ENCODE results near the gene CCL28. TPM values are rescaled to one million over a fixed set of nuclear protein-coding genes. Genes with fewer than 3 reads are reported as not detected.

Gene CCL28
- total and polyA plus RNA-seq, 2 donors (not counting 3 experiments of a cell fraction or from before 2014, with no cell fraction given): 1.2 to 1.8 TPM

DNA sequence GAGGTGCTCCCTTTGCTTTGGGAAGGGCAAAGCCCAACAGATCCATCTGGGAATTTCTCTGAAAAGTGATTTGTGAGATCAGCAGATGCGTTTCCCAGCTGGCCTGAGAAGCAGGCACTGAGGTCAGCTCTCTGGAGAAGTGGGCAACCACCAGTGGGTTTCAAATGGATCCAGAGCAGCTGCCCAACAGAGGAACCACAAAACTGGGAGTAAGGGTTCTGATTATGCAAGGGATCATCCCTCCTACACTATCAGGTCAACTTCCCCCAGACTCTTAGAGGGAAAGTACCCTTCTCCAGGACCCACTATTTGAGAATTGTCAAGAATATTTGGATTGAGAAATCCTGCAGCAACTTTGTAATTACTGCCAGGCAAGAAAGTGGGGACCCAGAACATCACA, 21.7 kb downstream of the CCL28 start:
- intact Hi-C loops (cut with micrococcal nuclease) (no loop called here), dilution Hi-C loops (cut with MboI; ENCODE audit: extremely low pct_ligation_motif_present, low sequenced_read_pairs) (no loop called here)
- Histone ChIP-seq H3K4me2 (ENCODE audit: insufficient read depth, low read length) (no peak overlapping the region), H4K20me1 (replicated peaks; ENCODE audit: control insufficient read depth, extremely low read depth, insufficient read depth, low read length) (no peaks in the 10 kb centered on the region), H2AFZ (ENCODE audit: low read depth, low read length) (no peak overlapping the region), H3K4me3 (replicated peaks in 1 of 3; ENCODE audit: insufficient read depth in 1 of 3, low read depth in 1 of 3, low read length in 3 of 3) (no peak overlapping the region), H3K79me2 (ENCODE audit: control insufficient read depth, insufficient read depth, low read length) (no peaks in the 10 kb centered on the region), H3K36me3 (ENCODE audit: control insufficient read depth in 2 of 2, extremely low read depth in 1 of 2, insufficient read depth in 2 of 2, low read length in 2 of 2) (no peaks in the 10 kb centered on the region), H3K4me1 (ENCODE audit: control insufficient read depth, extremely low read depth, insufficient read depth, low read length) (no peaks in the 10 kb centered on the region), H3K27me3 (ENCODE audit: control insufficient read depth in 2 of 2, insufficient read depth in 2 of 2, low read length in 2 of 2) (no peaks in the 10 kb centered on the region), H3K9me1 (replicated peaks; ENCODE audit: control insufficient read depth, extremely low read depth, insufficient read depth, low read length) (no peaks in the 10 kb centered on the region), H3K9me3 (replicated peaks; ENCODE audit: control insufficient read depth, insufficient read depth, low read length) (no peaks in the 10 kb centered on the region), H3K9ac (replicated peaks; ENCODE audit: extremely low read depth, insufficient read depth, low read length) (no peak overlapping the region), H3K27ac (ENCODE audit: insufficient read depth, low read depth, low read length) (no peak overlapping the region)
- ChIA-PET POLR2A (no interaction called here), CTCF (interaction anchor here (0.6 to 3.1 kb wide), 45 partner anchors 9 to 968 kb away, joined by 3 to 34 read pairs (median 4); partner anchors contain the start of genes CCL28, GHR, HMGCS1 and TMEM267)
- DNase-seq (ENCODE audit: low read depth, low spot score): no peak
- FAIRE-seq: no peak
- TF ChIP-seq JUN (IDR thresholded peaks at IDR 0.05; ENCODE audit: borderline replicate concordance, insufficient read depth, insufficient read length, low read depth): no peak
- TF ChIP-seq, protein P1, sequence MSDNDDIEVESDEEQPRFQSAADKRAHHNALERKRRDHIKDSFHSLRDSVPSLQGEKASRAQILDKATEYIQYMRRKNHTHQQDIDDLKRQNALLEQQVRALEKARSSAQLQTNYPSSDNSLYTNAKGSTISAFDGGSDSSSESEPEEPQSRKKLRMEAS (IDR thresholded peaks at IDR 0.05; ENCODE audit: insufficient read depth, insufficient read length): no peak
- no peak for TF ChIP-seq CTCF (IDR thresholded peaks at IDR 0.05; ENCODE audit: extremely low read depth in 1 of 2, insufficient read depth in 1 of 2, low read depth in 1 of 2, low read length in 2 of 2)
- no TSS peak for BruUV-seq (replicated peaks)

DNA sequence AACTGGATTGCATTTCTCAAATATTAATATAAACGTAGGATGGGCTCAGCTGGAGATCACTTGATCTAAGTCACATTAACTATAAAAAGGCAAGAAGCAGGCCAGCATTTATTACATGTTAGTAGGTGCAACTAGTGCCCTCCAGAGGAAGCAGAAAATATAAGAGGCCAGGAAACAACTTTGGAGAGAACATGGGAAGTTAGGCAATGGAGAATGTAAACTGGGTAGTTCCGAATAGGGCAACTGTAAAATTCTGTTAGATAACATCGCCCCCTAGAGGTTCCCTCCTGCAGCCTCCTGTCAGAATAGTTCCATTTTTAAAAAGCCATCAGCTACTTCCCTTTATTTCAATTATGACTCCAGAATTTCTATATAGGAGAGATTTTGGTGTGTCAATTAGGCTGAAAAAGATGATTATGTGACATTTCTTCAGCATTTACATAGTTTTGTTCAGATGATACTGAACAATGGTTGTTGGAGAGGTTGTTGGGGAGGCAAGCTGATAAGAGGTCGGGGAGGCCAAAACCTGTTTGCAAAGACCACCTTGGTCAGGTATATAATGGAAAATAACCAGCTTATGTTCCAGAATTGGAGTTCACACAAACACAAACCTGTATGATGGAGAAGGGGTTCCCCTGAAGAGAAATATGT, 22.4 kb downstream of the CCL28 start:
- no peaks in the 10 kb centered on the region for H3K9me3 ChIP-seq (replicated peaks; ENCODE audit: control insufficient read depth, insufficient read depth, low read length)
- dilution Hi-C loops (cut with MboI; ENCODE audit: extremely low pct_ligation_motif_present, low sequenced_read_pairs) (no loop called here), intact Hi-C loops (cut with micrococcal nuclease) (loop anchor here (1.0 to 10.0 kb wide), 7 partner anchors 83 to 485 kb away; no protein-coding TSS in a partner anchor)
- no peak overlapping the region for H3K4me2 ChIP-seq (ENCODE audit: insufficient read depth, low read length)
- no peak overlapping the region for H3K9ac ChIP-seq (replicated peaks; ENCODE audit: extremely low read depth, insufficient read depth, low read length)
- H3K27ac ChIP-seq (ENCODE audit: insufficient read depth, low read depth, low read length): no peak overlapping the region
- no peaks in the 10 kb centered on the region for H3K4me1 ChIP-seq (ENCODE audit: control insufficient read depth, extremely low read depth, insufficient read depth, low read length)
- H3K27me3 ChIP-seq (ENCODE audit: control insufficient read depth in 2 of 2, insufficient read depth in 2 of 2, low read length in 2 of 2): no peaks in the 10 kb centered on the region
- POLR2A ChIA-PET: no interaction called here
- BruUV-seq (replicated peaks): no TSS peak
- no peaks in the 10 kb centered on the region for H3K36me3 ChIP-seq (ENCODE audit: control insufficient read depth in 2 of 2, extremely low read depth in 1 of 2, insufficient read depth in 2 of 2, low read length in 2 of 2)
- H2AFZ ChIP-seq (ENCODE audit: low read depth, low read length): no peak overlapping the region
- no peaks in the 10 kb centered on the region for H4K20me1 ChIP-seq (replicated peaks; ENCODE audit: control insufficient read depth, extremely low read depth, insufficient read depth, low read length)
- DNase-seq (ENCODE audit: low read depth, low spot score) (peak; percentile 81), FAIRE-seq (peak; percentile 94)
- TF ChIP-seq CTCF (IDR thresholded peaks at IDR 0.05; ENCODE audit: extremely low read depth in 1 of 2, insufficient read depth in 1 of 2, low read depth in 1 of 2, low read length in 2 of 2) (peak; percentile 72 to 73), POLR2AphosphoS5 (IDR thresholded peaks at IDR 0.05; ENCODE audit: insufficient read depth, low read depth, low read length) (no peak), POLR2A (IDR thresholded peaks at IDR 0.05; ENCODE audit: low read depth, low read length) (no peak)
- CTCF ChIA-PET: interaction anchor here (0.6 to 3.1 kb wide), 45 partner anchors 10 to 967 kb away, joined by 3 to 34 read pairs (median 4); partner anchors contain the start of genes CCL28, GHR, HMGCS1 and TMEM267
- no peaks in the 10 kb centered on the region for H3K79me2 ChIP-seq (ENCODE audit: control insufficient read depth, insufficient read depth, low read length)
- no peaks in the 10 kb centered on the region for H3K9me1 ChIP-seq (replicated peaks; ENCODE audit: control insufficient read depth, extremely low read depth, insufficient read depth, low read length)
- H3K4me3 ChIP-seq (replicated peaks in 1 of 3; ENCODE audit: insufficient read depth in 1 of 3, low read depth in 1 of 3, low read length in 3 of 3): no peak overlapping the region

Measured in endothelial cell of umbilical vein (primary cell).